Mammary epithelial cell (primary cell): ENCODE measurements around the gene CFAP65.

Experiments
- CTCF ChIP-seq, 2 donors: IDR thresholded peaks in 1 of 2; conservative IDR thresholded peaks in 1 of 2; 2 replicates each; pipeline ENCODE4 v1.5.1; 2011 to 2012; ENCODE audit warnings: inconsistent platforms in 2 of 2, low read length in 2 of 2, mild to moderate bottlenecking in 2 of 2, control low read depth in 1 of 2, low read depth in 1 of 2; ENCODE audit not compliant: insufficient read depth in 1 of 2; ENCODE audit errors: extremely low read depth in 1 of 2
- EZH2 ChIP-seq: IDR thresholded peaks from 2 replicates; pipeline ENCODE4 v1.6.1; 2012; ENCODE audit warnings: low read length, inconsistent platforms, borderline replicate concordance

DNA sequence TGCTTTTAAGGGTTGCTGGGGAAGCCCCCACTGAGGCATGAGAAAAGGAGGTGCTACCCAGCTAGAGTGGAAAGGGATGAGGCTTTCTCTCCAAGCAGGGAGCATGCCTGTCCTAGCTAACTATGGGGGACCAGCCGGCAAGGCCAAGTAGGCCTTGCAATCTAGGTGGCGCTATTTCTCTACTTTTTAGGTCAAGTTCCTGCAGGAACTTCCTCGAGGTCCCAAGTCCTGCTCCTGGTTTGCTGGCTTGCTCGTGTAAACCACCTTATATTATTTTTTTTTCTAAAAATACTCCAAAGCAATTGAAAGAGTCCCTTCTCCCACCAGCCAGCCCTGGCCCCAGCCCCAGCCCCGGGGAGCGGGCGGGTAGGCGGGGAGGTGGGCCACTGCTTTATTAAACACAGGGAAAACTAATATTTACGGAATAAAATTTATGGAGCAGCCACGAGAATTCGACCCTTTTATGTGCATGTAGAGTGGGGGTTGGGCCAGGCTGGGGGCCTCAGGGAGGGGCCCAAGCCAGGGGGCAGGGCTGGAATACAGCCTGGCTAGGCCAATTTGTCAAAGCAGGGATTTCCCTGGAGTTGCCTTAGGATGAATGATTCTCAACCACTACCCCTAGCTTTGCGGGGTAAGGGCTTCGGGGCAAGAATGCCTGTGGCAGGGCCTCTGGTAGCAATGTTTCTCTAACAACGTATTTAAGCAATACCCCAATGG, 32.3 kb upstream of the CFAP65 start:
- TF ChIP-seq CTCF (conservative IDR thresholded peaks at IDR 0.05 in 1 of 2, IDR thresholded peaks at IDR 0.05 in 1 of 2; ENCODE audit: extremely low read depth in 1 of 2, insufficient read depth in 1 of 2, low read depth in 1 of 2, low read length in 2 of 2) (peak; percentile 57 to 74), EZH2 (no peak)
